IMR-90 (cell line): Measurements from ENCODE around the gene APOBEC3F. TPM values are rescaled to one million over a fixed set of nuclear protein-coding genes. Genes with fewer than 3 reads are reported as not detected.

Experiments
- ATAC-seq: fragments of 200-7000 bp; cut with Tn5 transposase; 2 replicates; pipeline ENCODE4 v1.9.1; 2020; ENCODE audit warnings: low read depth, mild to moderate bottlenecking, moderate library complexity
- BruUV-seq: library from RNA; stranded (reverse); fragments of 400-500 nt; replicated peaks from 2 replicates; lab custom pipeline; 2021; lab: Mats Ljungman, UMichigan
- CTCF ChIA-PET: fragments of 300-600 bp; formaldehyde crosslinking; extraction: SDS; loops from one replicate; lab custom pipeline; 2021; ENCODE audit warnings: antibody characterized with exemption; lab: Yijun Ruan, JAX
- POLR2A ChIA-PET: fragments of 300-600 bp; sonication (Branson Sonifier 250); formaldehyde crosslinking; loops from one replicate; lab custom pipeline; 2022; ENCODE audit warnings: antibody characterized with exemption; ENCODE audit not compliant: unreplicated experiment; lab: Charles Lee
- DNase-seq: peaks from one replicate; pipeline ENCODE4 v3.0.0; 2013
- H2AFZ ChIP-seq: replicated peaks from 2 replicates; pipeline ENCODE3; 2013; ENCODE audit warnings: low read length, mild to moderate bottlenecking; ENCODE audit not compliant: poor library complexity
- H2AK5ac ChIP-seq: 2 replicates; pipeline ENCODE4 v1.6.1; 2013; ENCODE audit warnings: low read depth, low read length, inconsistent platforms
- H2AK9ac ChIP-seq: replicated peaks from 2 replicates; pipeline ENCODE3; 2013; ENCODE audit warnings: mild to moderate bottlenecking, low read depth, low read length, moderate library complexity; ENCODE audit not compliant: poor library complexity
- H2BK120ac ChIP-seq: 2 replicates; pipeline ENCODE4 v1.6.1; 2013; ENCODE audit warnings: low read depth, low read length, inconsistent platforms
- H2BK15ac ChIP-seq: 3 replicates; pipeline ENCODE4 v1.6.1; 2013; ENCODE audit warnings: low read depth, low read length, inconsistent platforms
- H2BK20ac ChIP-seq: 2 replicates; pipeline ENCODE4 v1.6.1; 2013; ENCODE audit warnings: low read depth, mild to moderate bottlenecking, inconsistent platforms, low read length, moderate library complexity
- H2BK5ac ChIP-seq: 2 replicates; pipeline ENCODE4 v1.6.1; 2013; ENCODE audit warnings: mild to moderate bottlenecking, low read depth, low read length, inconsistent platforms; ENCODE audit not compliant: poor library complexity, severe bottlenecking
- H3K14ac ChIP-seq: replicated peaks from 2 replicates; pipeline ENCODE4 v1.6.1; 2013; ENCODE audit warnings: low read depth, low read length, inconsistent platforms
- H3K18ac ChIP-seq: 2 replicates; pipeline ENCODE4 v1.6.1; 2013; ENCODE audit warnings: low read depth, low read length, control low read depth
- H3K23ac ChIP-seq: 2 replicates; pipeline ENCODE4 v1.6.1; 2013; ENCODE audit warnings: low read depth, low read length, inconsistent platforms
- H3K27ac ChIP-seq: 2 replicates; pipeline ENCODE4 v1.5.1; 2013; ENCODE audit warnings: mild to moderate bottlenecking, control low read depth, low read length; ENCODE audit not compliant: insufficient read depth
- H3K27me3 ChIP-seq: 2 replicates; pipeline ENCODE4 v1.6.1; 2013; ENCODE audit warnings: low read length; ENCODE audit not compliant: control insufficient read depth, insufficient read depth
- H3K36me3 ChIP-seq: 2 replicates; pipeline ENCODE4 v1.6.1; 2013; ENCODE audit warnings: low read length, mixed read lengths; ENCODE audit not compliant: control insufficient read depth, insufficient read depth
- H3K4ac ChIP-seq: 2 replicates; pipeline ENCODE4 v1.6.1; 2013; ENCODE audit warnings: low read depth, low read length, inconsistent platforms
- H3K4me1 ChIP-seq: 2 replicates; pipeline ENCODE4 v1.6.1; 2013; ENCODE audit warnings: low read length, mixed read lengths; ENCODE audit not compliant: control insufficient read depth, insufficient read depth
- H3K4me2 ChIP-seq: 2 replicates; pipeline ENCODE4 v1.6.1; 2013; ENCODE audit warnings: low read depth, mild to moderate bottlenecking, control low read depth, low read length, moderate library complexity
- H3K4me3 ChIP-seq: 2 replicates; pipeline ENCODE4 v1.5.1; 2013; ENCODE audit warnings: low read depth, mild to moderate bottlenecking, control low read depth, low read length, moderate library complexity; ENCODE audit not compliant: insufficient read depth
- H3K56ac ChIP-seq: 2 replicates; pipeline ENCODE4 v1.6.1; 2013; ENCODE audit warnings: low read length, inconsistent platforms; ENCODE audit not compliant: insufficient read depth; ENCODE audit errors: extremely low read depth
- H3K79me1 ChIP-seq, 2 experiments: 2 replicates each; pipeline ENCODE4 v1.6.1; 2013; ENCODE audit warnings: low read length in 2 of 2, inconsistent platforms in 1 of 2, low read depth in 1 of 2
- H3K9ac ChIP-seq: 2 replicates; pipeline ENCODE4 v1.6.1; 2013; ENCODE audit warnings: low read depth, low read length, control low read depth
- H3K9me1 ChIP-seq: 2 replicates; pipeline ENCODE4 v1.6.1; 2013; ENCODE audit warnings: low read length, inconsistent platforms; ENCODE audit not compliant: insufficient read depth
- H3K9me3 ChIP-seq: 2 replicates; pipeline ENCODE4 v1.6.1; 2013; ENCODE audit warnings: low read length; ENCODE audit not compliant: control insufficient read depth, insufficient read depth
- H4K20me1 ChIP-seq: 2 replicates; pipeline ENCODE4 v1.6.1; 2013; ENCODE audit warnings: low read length, inconsistent platforms; ENCODE audit not compliant: insufficient read depth
- H4K5ac ChIP-seq: 2 replicates; pipeline ENCODE4 v1.6.1; 2013; ENCODE audit warnings: mild to moderate bottlenecking, low read depth, low read length, control low read depth
- H4K8ac ChIP-seq, 2 experiments: 2 replicates each; pipeline ENCODE4 v1.6.1; 2013; ENCODE audit warnings: low read depth in 2 of 2, low read length in 2 of 2, control low read depth in 1 of 2, inconsistent platforms in 1 of 2
- H4K91ac ChIP-seq: 2 replicates; pipeline ENCODE4 v1.6.1; 2013; ENCODE audit warnings: low read depth, low read length, inconsistent platforms; ENCODE audit not compliant: insufficient read depth
- BHLHE40 ChIP-seq: fragments of 150-350 bp; IDR thresholded peaks from 2 replicates; pipeline ENCODE4 v1.6.1; 2016; ENCODE audit warnings: mild to moderate bottlenecking, low read depth, low read length
- CEBPB ChIP-seq: IDR thresholded peaks from 2 replicates; pipeline ENCODE4 v1.6.1; 2012; ENCODE audit warnings: low read depth, low read length, improper control_type of control experiment
- CHD1 ChIP-seq: IDR thresholded peaks from 2 replicates; pipeline ENCODE4 v1.6.1; 2012; ENCODE audit warnings: low read depth, low read length, improper control_type of control experiment
- CTCF ChIP-seq: conservative IDR thresholded peaks from 2 replicates; pipeline ENCODE4 v1.5.1; 2012; ENCODE audit warnings: mild to moderate bottlenecking, low read depth, low read length, improper control_type of control experiment
- FOS ChIP-seq: fragments of 150-350 bp; IDR thresholded peaks from 2 replicates; pipeline ENCODE4 v1.6.1; 2016; ENCODE audit warnings: low read depth, low read length
- MAFK ChIP-seq: IDR thresholded peaks from 2 replicates; pipeline ENCODE4 v1.6.1; 2012; ENCODE audit warnings: low read depth, low read length, improper control_type of control experiment
- MXI1 ChIP-seq: IDR thresholded peaks from 2 replicates; pipeline ENCODE4 v1.6.1; 2012; ENCODE audit warnings: low read depth, mild to moderate bottlenecking, low read length, moderate library complexity, borderline replicate concordance
- NFE2L2 ChIP-seq: fragments of 150-350 bp; IDR thresholded peaks from 2 replicates; pipeline ENCODE4 v1.6.1; 2016; ENCODE audit warnings: low read depth, mild to moderate bottlenecking, low read length
- POLR2A ChIP-seq: IDR thresholded peaks from 2 replicates; pipeline ENCODE4 v1.6.1; 2012; ENCODE audit warnings: mild to moderate bottlenecking, low read depth, low read length
- RAD21 ChIP-seq: IDR thresholded peaks from 2 replicates; pipeline ENCODE4 v1.6.1; 2012; ENCODE audit warnings: low read length, improper control_type of control experiment
- RCOR1 ChIP-seq: IDR thresholded peaks from 2 replicates; pipeline ENCODE4 v1.6.1; 2012; ENCODE audit warnings: mild to moderate bottlenecking, low read length, improper control_type of control experiment; ENCODE audit not compliant: insufficient replicate concordance
- RFX5 ChIP-seq: IDR thresholded peaks from 2 replicates; pipeline ENCODE4 v1.8.0; 2012; ENCODE audit warnings: low read depth, mild to moderate bottlenecking, low read length, moderate library complexity
- SMC3 ChIP-seq: fragments of 150-350 bp; IDR thresholded peaks from 2 replicates; pipeline ENCODE4 v1.6.1; 2016; ENCODE audit warnings: low read depth, mild to moderate bottlenecking, antibody characterized with exemption, low read length, moderate library complexity
- USF2 ChIP-seq: fragments of 150-350 bp; IDR thresholded peaks from 2 replicates; pipeline ENCODE4 v1.6.1; 2017; ENCODE audit warnings: mild to moderate bottlenecking, antibody characterized with exemption, low read length, low read depth
- WGBS, 2 experiments: methylation state at CpG; one replicate each; pipeline versions ENCODE4 v1.1.5 to v1.1.7; 2013; ENCODE audit warnings: missing lambda C conversion rate in 2 of 2; ENCODE audit not compliant: insufficient read length in 1 of 2; ENCODE audit errors: extremely low coverage in 2 of 2; 5-methylcytosine and 5-hydroxymethylcytosine counted together
- dilution Hi-C: fragments of 300-500 bp; cut with HindIII; formaldehyde crosslinking; loops from one replicate; pipeline ENCODE4 v1.14.3; 2018; ENCODE audit warnings: low sequenced_read_pairs; ENCODE audit not compliant: unreplicated experiment
- in situ Hi-C: fragments of 300-500 bp; cut with MboI; formaldehyde crosslinking; loops from 3 replicates; pipeline ENCODE4 v1.14.3; 2019; ENCODE audit warnings: low sequenced_read_pairs, inconsistent platforms, mixed read lengths
- intact Hi-C: fragments of 100-400 bp; cut with micrococcal nuclease; formaldehyde crosslinking; loops from 2 replicates; pipeline ENCODE4 v1.10.0; 2022
- polyA plus RNA-seq, 3 experiments: library from polyadenylated mRNA; depleted of rRNA; stranded (reverse); fragments of >200 nt; gene quantifications; 2 replicates each; pipeline ENCODE4 v1.2.3, GENCODE V29; 2012; ENCODE audit warnings: low replicate concordance in 1 of 3
- total RNA-seq: library from RNA; depleted of rRNA; stranded (reverse); fragments of >200 nt; gene quantifications from 2 replicates; pipeline ENCODE4 v1.2.3, GENCODE V29; 2012
- TF ChIP-seq, protein P1 (sequence below): fragments of 150-350 bp; IDR thresholded peaks from 2 replicates; pipeline ENCODE4 v1.6.1; 2016; ENCODE audit warnings: low read depth, mild to moderate bottlenecking, low read length, moderate library complexity, borderline replicate concordance

APOBEC3F gene
- total and polyA plus RNA-seq, 2 of the 4 experiments (the other 2 are of a cell fraction), result 3.4 to 8.3 TPM

- no peak overlapping the region for H4K91ac ChIP-seq
- H3K4me2 ChIP-seq, result no peak overlapping the region
- no peak for ATAC-seq
- H3K4ac ChIP-seq, result no peak overlapping the region
- no peak overlapping the region for H2BK5ac ChIP-seq
- no peak overlapping the region for H2AK9ac ChIP-seq
- H3K36me3 ChIP-seq, result no peaks in the 10 kb centered on the region
- DNase-seq, result no peak
- H4K8ac ChIP-seq, result no peak overlapping the region
- no peaks in the 10 kb centered on the region for H3K9me3 ChIP-seq
- no peak overlapping the region for H3K9ac ChIP-seq
- CTCF ChIA-PET, result interaction anchor here (0.6 kb wide), 1 partner anchor 226 kb away, joined by 3 read pairs; no protein-coding TSS in a partner anchor
- no TSS peak for BruUV-seq
- no peak overlapping the region for H3K56ac ChIP-seq
- H3K27me3 ChIP-seq, result peaks cover 25% of the 10 kb centered on the region
- no peak overlapping the region for H3K4me3 ChIP-seq
- H2BK15ac ChIP-seq, result no peak overlapping the region
- in situ Hi-C loops (no loop called here), intact Hi-C loops (no loop called here), dilution Hi-C loops (no loop called here)
- H3K4me1 ChIP-seq, result no peaks in the 10 kb centered on the region
- no peak overlapping the region for H4K5ac ChIP-seq
- no peak overlapping the region for H2BK20ac ChIP-seq
- H3K9me1 ChIP-seq, result no peaks in the 10 kb centered on the region
- H3K79me1 ChIP-seq, result no peaks in the 10 kb centered on the region
- H2AFZ ChIP-seq, result no peak overlapping the region
- H3K23ac ChIP-seq, result no peak overlapping the region
- no peak overlapping the region for H3K14ac ChIP-seq
- H3K27ac ChIP-seq, result no peak overlapping the region
- H3K18ac ChIP-seq, result no peak overlapping the region
- TF ChIP-seq NFE2L2, result no peak
- no peak for TF ChIP-seq RFX5
- TF ChIP-seq RAD21, result no peak
- TF ChIP-seq CHD1, result no peak
- TF ChIP-seq, protein P1, sequence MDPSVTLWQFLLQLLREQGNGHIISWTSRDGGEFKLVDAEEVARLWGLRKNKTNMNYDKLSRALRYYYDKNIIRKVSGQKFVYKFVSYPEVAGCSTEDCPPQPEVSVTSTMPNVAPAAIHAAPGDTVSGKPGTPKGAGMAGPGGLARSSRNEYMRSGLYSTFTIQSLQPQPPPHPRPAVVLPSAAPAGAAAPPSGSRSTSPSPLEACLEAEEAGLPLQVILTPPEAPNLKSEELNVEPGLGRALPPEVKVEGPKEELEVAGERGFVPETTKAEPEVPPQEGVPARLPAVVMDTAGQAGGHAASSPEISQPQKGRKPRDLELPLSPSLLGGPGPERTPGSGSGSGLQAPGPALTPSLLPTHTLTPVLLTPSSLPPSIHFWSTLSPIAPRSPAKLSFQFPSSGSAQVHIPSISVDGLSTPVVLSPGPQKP, result no peak
- no peak for TF ChIP-seq POLR2A
- no peak for TF ChIP-seq CEBPB
- TF ChIP-seq FOS, result no peak
- no peak for TF ChIP-seq USF2
- no peak for TF ChIP-seq RCOR1
- TF ChIP-seq MAFK, result no peak
- TF ChIP-seq MXI1, result no peak
- no peak for TF ChIP-seq CTCF
- no peak for TF ChIP-seq BHLHE40
- no peak for TF ChIP-seq SMC3
- no peaks in the 10 kb centered on the region for H4K20me1 ChIP-seq
- 44% methylated on average over 7 of the region's 13 CpGs; no CpG with 5 or more reads in 1 of the 2 experiments for WGBS, 2 experiments
- no peak overlapping the region for H2AK5ac ChIP-seq
- H2BK120ac ChIP-seq, result no peak overlapping the region
- POLR2A ChIA-PET, result interaction anchor here (0.6 kb wide), 1 partner anchor 50 kb away, joined by 5 read pairs; no protein-coding TSS in a partner anchor
Observed at GRCh38 chr22:39068033-39068785, 27.5 kb downstream of the APOBEC3F start.
